ENCODE results near the gene COA7. TPM values are rescaled to one million over a fixed set of nuclear protein-coding genes. Genes with fewer than 3 reads are reported as not detected.
A peak's percentile ranks its signal among the peaks of the same experiment; 100 is the strongest.

The COA7 gene
- total and polyA plus RNA-seq, 8 donors = 9.8 to 24.8 (median 13.2) TPM

DNA sequence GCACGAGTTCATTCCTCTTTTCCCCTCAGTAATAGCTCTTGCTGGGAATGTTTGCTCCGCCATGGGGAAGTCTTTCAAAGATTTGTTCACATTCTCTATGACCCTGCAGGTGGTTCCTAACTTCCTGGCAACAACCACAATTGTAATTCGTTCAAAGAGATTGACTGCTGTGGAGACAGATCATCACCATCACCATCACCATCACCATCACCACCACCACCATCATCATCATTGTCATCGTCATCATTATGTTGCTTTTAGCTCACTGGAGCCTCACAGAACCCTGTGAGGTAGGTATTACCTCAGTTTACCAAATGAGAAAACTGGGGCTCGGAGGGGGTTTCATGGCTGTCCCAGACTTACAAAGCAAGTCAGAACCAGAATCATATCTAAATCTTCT lies 30.9 kb downstream of the COA7 start:
- H3K4me1 ChIP-seq = no peaks in the 10 kb centered on the region
- H3K36me3 ChIP-seq = no peaks in the 10 kb centered on the region
- ATAC-seq (no peak), DNase-seq (no peak)
- H3K9me3 ChIP-seq = no peaks in the 10 kb centered on the region
- H3K27ac ChIP-seq = no peak overlapping the region
- no peaks in the 10 kb centered on the region for H3K27me3 ChIP-seq
- H3K4me3 ChIP-seq = no peak overlapping the region
- TF ChIP-seq, protein P1, sequence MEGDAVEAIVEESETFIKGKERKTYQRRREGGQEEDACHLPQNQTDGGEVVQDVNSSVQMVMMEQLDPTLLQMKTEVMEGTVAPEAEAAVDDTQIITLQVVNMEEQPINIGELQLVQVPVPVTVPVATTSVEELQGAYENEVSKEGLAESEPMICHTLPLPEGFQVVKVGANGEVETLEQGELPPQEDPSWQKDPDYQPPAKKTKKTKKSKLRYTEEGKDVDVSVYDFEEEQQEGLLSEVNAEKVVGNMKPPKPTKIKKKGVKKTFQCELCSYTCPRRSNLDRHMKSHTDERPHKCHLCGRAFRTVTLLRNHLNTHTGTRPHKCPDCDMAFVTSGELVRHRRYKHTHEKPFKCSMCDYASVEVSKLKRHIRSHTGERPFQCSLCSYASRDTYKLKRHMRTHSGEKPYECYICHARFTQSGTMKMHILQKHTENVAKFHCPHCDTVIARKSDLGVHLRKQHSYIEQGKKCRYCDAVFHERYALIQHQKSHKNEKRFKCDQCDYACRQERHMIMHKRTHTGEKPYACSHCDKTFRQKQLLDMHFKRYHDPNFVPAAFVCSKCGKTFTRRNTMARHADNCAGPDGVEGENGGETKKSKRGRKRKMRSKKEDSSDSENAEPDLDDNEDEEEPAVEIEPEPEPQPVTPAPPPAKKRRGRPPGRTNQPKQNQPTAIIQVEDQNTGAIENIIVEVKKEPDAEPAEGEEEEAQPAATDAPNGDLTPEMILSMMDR (IDR thresholded peaks at IDR 0.05) = no peak
- intact Hi-C loops (cut with DNase I) = no loop called here

DNA sequence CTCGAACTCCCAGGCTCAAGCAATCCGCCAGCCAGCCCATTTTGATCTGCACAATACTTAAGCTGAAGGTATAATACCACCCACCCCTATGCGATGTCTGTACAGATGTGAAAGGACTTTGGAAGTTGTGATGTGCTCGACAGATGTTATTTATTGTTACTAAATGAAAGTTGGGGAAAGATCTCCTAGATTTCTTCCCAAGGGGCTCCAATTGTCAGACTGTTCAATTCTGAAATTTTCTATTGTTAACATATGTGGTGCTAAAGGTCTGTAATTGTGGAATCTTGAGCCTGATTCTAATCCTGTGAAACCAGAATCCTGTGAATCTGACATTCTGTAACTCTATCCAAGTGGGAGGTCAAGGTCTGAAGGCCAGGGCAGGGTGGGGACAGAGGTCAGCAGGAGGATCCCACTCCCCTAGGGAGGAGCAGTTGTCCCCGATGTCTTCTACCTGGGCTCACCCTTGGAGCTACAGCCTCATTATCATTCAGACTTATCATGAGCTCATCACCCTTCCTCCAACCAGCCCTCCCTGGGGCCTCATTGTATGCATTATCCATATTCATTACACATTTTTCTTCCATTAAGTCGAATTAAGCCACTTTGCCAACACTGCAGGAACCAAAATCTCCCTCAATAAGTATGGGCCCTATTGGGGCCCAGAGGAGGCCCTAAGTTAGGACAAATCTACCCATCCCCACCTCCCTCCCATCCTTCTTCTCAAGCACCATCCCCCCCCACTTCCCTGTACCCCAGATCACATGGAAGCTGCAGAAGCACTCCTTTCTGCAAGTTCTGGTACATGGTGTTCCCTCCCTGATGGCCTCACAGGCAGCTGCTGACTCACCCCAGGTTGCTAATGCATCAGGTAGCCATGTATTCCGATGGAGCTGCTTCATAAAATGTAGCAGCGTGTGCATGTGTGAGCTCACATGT lies 32.9 kb downstream of the COA7 start:
- H3K27me3 ChIP-seq = no peaks in the 10 kb centered on the region
- H3K36me3 ChIP-seq = no peaks in the 10 kb centered on the region
- DNase-seq = no peak
- no peaks in the 10 kb centered on the region for H3K9me3 ChIP-seq
- no peak overlapping the region for H3K4me3 ChIP-seq
- intact Hi-C loops (cut with DNase I) = no loop called here
- no peaks in the 10 kb centered on the region for H3K4me1 ChIP-seq
- H3K27ac ChIP-seq = no peak overlapping the region
- ATAC-seq = no peak
- TF ChIP-seq, protein P1 (IDR thresholded peaks at IDR 0.05) = no peak

DNA sequence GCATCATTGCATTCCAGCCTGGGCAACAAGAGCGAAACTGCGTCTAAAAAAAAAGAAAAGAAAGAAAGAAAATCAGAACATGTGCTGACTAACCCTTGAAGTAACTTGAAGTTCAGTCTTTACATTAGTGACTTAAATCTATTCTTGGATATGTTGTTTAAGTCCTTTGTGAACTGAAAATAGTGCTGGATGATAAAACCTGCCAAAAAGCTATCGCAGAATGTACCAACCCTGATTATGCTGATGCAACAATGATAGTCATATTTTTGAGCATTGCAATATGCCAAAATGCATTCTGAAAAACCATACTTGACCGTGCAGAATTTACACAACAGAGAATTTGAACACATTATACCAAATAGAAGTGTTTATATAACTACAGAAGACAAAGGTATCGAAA lies 34.4 kb downstream of the COA7 start:
- TF ChIP-seq, protein P1 (IDR thresholded peaks at IDR 0.05) = no peak

DNA sequence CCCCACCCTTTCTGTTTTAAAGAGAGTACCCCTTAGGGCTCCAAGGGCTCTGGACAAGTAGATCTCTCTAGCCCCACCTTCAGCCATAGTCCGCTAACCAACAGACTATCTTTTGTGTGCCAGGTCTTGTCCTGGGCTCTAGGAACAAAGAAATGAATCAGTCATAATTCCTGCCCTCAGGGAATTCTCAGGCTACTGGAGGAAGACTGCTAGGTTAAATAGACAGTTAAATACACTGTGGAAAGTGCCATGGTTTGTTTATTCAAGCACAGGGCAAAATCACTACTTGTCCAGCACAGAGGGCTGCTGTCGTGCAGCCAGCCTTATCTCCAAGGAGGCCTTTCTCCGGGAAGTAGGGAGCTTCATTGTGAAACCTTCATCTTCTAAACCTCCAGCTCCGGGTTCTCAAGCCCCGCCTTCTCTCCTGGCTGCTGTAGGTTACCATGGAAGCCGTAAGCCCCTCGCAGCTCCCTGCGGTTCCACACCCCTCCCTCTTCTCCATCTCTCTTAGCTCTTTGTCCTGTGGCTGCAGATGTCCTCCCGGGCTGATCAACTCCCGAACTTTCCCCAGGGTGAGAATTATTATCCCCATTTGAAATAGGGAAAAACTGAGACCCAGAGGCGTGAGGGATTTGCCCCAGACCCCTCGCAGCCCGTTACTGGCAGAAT lies 35.4 kb downstream of the COA7 start:
- H3K4me1 ChIP-seq = no peaks in the 10 kb centered on the region
- H3K36me3 ChIP-seq = no peaks in the 10 kb centered on the region
- intact Hi-C loops (cut with DNase I) = no loop called here
- H3K9me3 ChIP-seq = no peaks in the 10 kb centered on the region
- no peak overlapping the region for H3K4me3 ChIP-seq
- no peak overlapping the region for H3K27ac ChIP-seq
- TF ChIP-seq, protein P1 (IDR thresholded peaks at IDR 0.05) = no peak
- DNase-seq = peak in 1 of 4 donors; percentile 36
- no peaks in the 10 kb centered on the region for H3K27me3 ChIP-seq
- ATAC-seq = peak; percentile 76

More for the DNA sequence above, 34.4 kb downstream of the COA7 start:
- Histone ChIP-seq H3K9me3 (no peaks in the 10 kb centered on the region), H3K36me3 (no peaks in the 10 kb centered on the region), H3K27ac (no peak overlapping the region), H3K27me3 (no peaks in the 10 kb centered on the region), H3K4me3 (no peak overlapping the region), H3K4me1 (no peaks in the 10 kb centered on the region)
- intact Hi-C loops (cut with DNase I) = no loop called here
- DNase-seq = no peak
- no peak for ATAC-seq

DNA sequence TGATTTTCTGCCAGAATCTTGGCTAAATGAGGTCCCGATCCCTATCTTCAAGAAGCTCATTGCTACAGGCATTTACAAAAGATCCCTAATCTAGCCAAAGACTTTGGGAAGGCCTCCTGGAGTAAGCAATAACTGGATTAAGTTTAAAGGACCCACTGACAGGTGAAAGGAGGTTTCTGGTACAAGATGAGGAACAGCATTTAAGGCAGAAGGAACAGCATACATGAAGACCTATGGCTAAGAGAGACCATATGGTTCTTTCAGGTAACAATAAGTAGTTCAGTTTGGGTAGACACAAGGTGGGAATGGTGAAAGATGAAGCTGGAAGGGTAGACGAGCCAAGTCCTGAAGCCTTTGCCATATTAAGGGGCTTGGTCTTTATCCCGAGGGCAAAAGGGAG lies 37.3 kb downstream of the COA7 start:
- Histone ChIP-seq H3K4me3 (no peak overlapping the region), H3K9me3 (no peaks in the 10 kb centered on the region), H3K27me3 (no peaks in the 10 kb centered on the region), H3K4me1 (no peaks in the 10 kb centered on the region), H3K36me3 (no peaks in the 10 kb centered on the region), H3K27ac (no peak overlapping the region)
- intact Hi-C loops (cut with DNase I) = no loop called here
- ATAC-seq (no peak), DNase-seq (no peak)
- TF ChIP-seq, protein P1 (IDR thresholded peaks at IDR 0.05) = no peak
